ENCODE results near the gene TARS3. TPM values are rescaled to one million over a fixed set of nuclear protein-coding genes. Genes with fewer than 3 reads are reported as not detected.

TARS3 gene
- total RNA-seq, 1 donor from 2014 or later: 21.2 TPM

GRCh38 chr15:101614761-101615160 lies 109.5 kb downstream of the TARS3 start:
- H3K79me2 ChIP-seq (ENCODE audit: low read depth): no peaks in the 10 kb centered on the region
- no peak overlapping the region for H2AFZ ChIP-seq (replicated peaks)
- no peaks in the 10 kb centered on the region for H3K36me3 ChIP-seq
- no peak overlapping the region for H3K4me2 ChIP-seq
- TF ChIP-seq EZH2phosphoT487 (IDR thresholded peaks at IDR 0.05) (no peak), EZH2 (IDR thresholded peaks at IDR 0.05) (no peak)
- TF ChIP-seq, protein P1, sequence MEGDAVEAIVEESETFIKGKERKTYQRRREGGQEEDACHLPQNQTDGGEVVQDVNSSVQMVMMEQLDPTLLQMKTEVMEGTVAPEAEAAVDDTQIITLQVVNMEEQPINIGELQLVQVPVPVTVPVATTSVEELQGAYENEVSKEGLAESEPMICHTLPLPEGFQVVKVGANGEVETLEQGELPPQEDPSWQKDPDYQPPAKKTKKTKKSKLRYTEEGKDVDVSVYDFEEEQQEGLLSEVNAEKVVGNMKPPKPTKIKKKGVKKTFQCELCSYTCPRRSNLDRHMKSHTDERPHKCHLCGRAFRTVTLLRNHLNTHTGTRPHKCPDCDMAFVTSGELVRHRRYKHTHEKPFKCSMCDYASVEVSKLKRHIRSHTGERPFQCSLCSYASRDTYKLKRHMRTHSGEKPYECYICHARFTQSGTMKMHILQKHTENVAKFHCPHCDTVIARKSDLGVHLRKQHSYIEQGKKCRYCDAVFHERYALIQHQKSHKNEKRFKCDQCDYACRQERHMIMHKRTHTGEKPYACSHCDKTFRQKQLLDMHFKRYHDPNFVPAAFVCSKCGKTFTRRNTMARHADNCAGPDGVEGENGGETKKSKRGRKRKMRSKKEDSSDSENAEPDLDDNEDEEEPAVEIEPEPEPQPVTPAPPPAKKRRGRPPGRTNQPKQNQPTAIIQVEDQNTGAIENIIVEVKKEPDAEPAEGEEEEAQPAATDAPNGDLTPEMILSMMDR (IDR thresholded peaks at IDR 0.05): no peak
- peak overlapping the region; percentile 10 for H3K4me3 Mint-ChIP-seq
- H3K27me3 ChIP-seq: no peaks in the 10 kb centered on the region
- no peaks in the 10 kb centered on the region for H3K36me3 Mint-ChIP-seq
- DNase-seq (ENCODE audit: low spot score): no peak
- no peaks in the 10 kb centered on the region for H3F3A ChIP-seq (ENCODE audit: low read depth)
- H3K9me3 ChIP-seq (ENCODE audit: low read depth): no peaks in the 10 kb centered on the region
- H3K4me1 Mint-ChIP-seq: peaks cover 70% of the 10 kb centered on the region
- H3K4me3 ChIP-seq: no peak overlapping the region
- H3K9me3 Mint-ChIP-seq: no peaks in the 10 kb centered on the region
- peaks cover 8% of the 10 kb centered on the region for H3K27me3 Mint-ChIP-seq (ENCODE audit: insufficient read depth, low read depth)
- peak overlapping the region; percentile 47 for H3K27ac Mint-ChIP-seq
- peaks cover 24% of the 10 kb centered on the region for H3K4me1 ChIP-seq
- H3K9ac ChIP-seq: no peak overlapping the region
- no peak overlapping the region for H3K27ac ChIP-seq
- H4K20me1 ChIP-seq (ENCODE audit: low read depth): no peaks in the 10 kb centered on the region

DNA sequence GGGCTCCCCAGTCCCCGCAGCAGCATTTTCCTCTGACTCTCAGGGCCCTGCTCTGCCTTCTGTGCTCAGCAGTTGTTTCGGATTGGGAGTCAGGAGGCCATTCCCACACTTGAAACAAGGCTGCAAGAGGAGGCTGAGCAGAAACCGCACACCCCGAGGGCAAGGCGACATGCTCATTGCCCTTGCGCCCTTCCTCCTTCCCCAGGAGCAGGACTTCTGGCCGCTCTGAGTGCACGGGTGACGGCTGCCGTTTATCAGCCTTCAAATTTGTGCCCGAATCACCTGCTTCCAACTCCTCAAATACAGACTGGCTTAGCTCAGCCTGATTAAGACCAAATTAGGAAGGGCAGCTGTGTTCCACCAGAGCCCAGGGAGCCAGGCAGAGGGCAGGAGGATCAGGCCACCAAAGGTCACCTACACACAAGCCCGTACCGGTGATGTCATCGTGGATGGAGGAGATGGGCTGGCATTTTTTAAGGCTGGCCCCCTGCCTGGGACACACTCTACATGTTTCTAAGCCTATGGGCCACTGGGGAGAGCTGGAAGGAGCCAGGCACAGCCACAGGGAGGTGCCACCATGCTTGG lies 110.2 kb downstream of the TARS3 start:
- peaks cover 24% of the 10 kb centered on the region for H3K4me1 ChIP-seq
- H3K36me3 ChIP-seq: no peaks in the 10 kb centered on the region
- H3K4me2 ChIP-seq: no peak overlapping the region
- no peaks in the 10 kb centered on the region for H4K20me1 ChIP-seq (ENCODE audit: low read depth)
- Mint-ChIP-seq H3K4me1 (peaks cover 66% of the 10 kb centered on the region), H3K27me3 (ENCODE audit: insufficient read depth, low read depth) (peaks cover 8% of the 10 kb centered on the region), H3K4me3 (no peak overlapping the region), H3K27ac (peak overlapping the region; percentile 60), H3K36me3 (no peaks in the 10 kb centered on the region), H3K9me3 (no peaks in the 10 kb centered on the region)
- H3F3A ChIP-seq (ENCODE audit: low read depth): no peaks in the 10 kb centered on the region
- TF ChIP-seq EZH2 (IDR thresholded peaks at IDR 0.05): no peak
- TF ChIP-seq, protein P1 (IDR thresholded peaks at IDR 0.05): no peak
- TF ChIP-seq EZH2phosphoT487 (IDR thresholded peaks at IDR 0.05): no peak
- H3K27ac ChIP-seq: no peak overlapping the region
- H3K79me2 ChIP-seq (ENCODE audit: low read depth): no peaks in the 10 kb centered on the region
- H3K27me3 ChIP-seq: no peaks in the 10 kb centered on the region
- H2AFZ ChIP-seq (replicated peaks): peak overlapping the region; percentile 53
- no peak overlapping the region for H3K4me3 ChIP-seq
- no peaks in the 10 kb centered on the region for H3K9me3 ChIP-seq (ENCODE audit: low read depth)
- no peak for DNase-seq (ENCODE audit: low spot score)
- no peak overlapping the region for H3K9ac ChIP-seq

DNA sequence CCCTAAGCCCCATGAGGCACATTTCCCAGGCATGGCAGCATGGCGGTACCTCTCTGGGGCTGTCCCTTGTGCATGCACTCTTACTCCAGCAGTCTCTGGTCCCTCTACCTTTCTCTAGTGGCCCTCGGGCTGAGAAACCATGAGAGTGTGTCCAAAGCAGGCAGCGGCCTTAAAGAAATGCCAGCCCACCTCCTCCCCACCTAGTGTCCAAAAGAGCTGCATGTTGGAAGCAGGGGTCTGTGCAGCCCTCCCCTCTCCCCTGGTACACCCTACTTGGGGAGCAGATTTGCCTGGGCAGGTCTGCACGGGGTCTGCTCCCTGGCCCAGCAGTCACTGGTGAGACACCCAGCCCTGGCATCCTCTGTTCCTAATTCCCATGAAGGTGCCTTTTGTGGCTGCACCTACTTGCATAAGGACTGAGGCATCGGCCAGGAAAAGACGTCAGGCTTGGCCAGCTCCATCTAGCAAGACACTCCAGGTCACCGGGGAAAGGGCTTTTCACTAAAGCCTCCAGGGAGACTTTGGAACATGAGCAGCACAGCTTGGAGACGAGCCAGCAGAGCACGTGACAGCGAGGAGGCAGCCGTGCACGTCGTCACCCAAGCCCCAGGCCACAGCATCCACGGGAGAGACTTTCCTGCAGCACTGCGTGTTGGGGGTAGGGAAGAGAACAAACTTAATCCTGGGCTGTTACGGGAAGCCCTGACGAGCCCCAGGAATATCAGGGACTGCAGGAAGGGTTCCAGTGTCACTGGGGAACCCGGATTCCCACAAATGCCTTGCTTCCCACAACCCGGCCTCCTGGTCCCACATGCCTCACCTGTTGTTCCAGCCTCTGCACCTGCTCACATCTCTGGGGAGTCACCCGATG lies 110.9 kb downstream of the TARS3 start:
- Histone ChIP-seq H3K36me3 (no peaks in the 10 kb centered on the region), H3K9me3 (ENCODE audit: low read depth) (no peaks in the 10 kb centered on the region), H4K20me1 (ENCODE audit: low read depth) (no peaks in the 10 kb centered on the region), H3K4me2 (no peak overlapping the region), H3K79me2 (ENCODE audit: low read depth) (no peaks in the 10 kb centered on the region), H3K4me1 (peaks cover 24% of the 10 kb centered on the region), H3K27me3 (no peaks in the 10 kb centered on the region), H3K9ac (no peak overlapping the region), H3K4me3 (no peak overlapping the region), H2AFZ (replicated peaks) (peak overlapping the region; percentile 53), H3K27ac (no peak overlapping the region), H3F3A (ENCODE audit: low read depth) (no peaks in the 10 kb centered on the region)
- Mint-ChIP-seq H3K4me1 (peaks cover 65% of the 10 kb centered on the region), H3K27me3 (ENCODE audit: insufficient read depth, low read depth) (peaks cover 8% of the 10 kb centered on the region), H3K9me3 (no peaks in the 10 kb centered on the region), H3K27ac (peak overlapping the region; percentile 62), H3K4me3 (peak overlapping the region; percentile 61), H3K36me3 (no peaks in the 10 kb centered on the region)
- TF ChIP-seq EZH2 (IDR thresholded peaks at IDR 0.05): no peak
- TF ChIP-seq, protein P1 (IDR thresholded peaks at IDR 0.05): no peak
- TF ChIP-seq EZH2phosphoT487 (IDR thresholded peaks at IDR 0.05): no peak
- no peak for DNase-seq (ENCODE audit: low spot score)
